GM12891 (cell line): Measurements from ENCODE around the gene OVCA2.

ENCODE experiments used
- DNase-seq: peaks from one replicate; pipeline ENCODE4 v3.0.0; 2011; ENCODE audit warnings: low spot score; ENCODE audit not compliant: insufficient read length
- FAIRE-seq: peaks from 2 replicates; lab custom pipeline; 2011; peaks lifted over from hg19 to GRCh38; lab: Jason Lieb, UNC
- PAX5 ChIP-seq: IDR thresholded peaks from 2 replicates; pipeline ENCODE4 v1.6.1; 2011; ENCODE audit warnings: low read length, moderate library complexity, mild to moderate bottlenecking; ENCODE audit not compliant: insufficient read depth, severe bottlenecking
- POLR2A ChIP-seq: IDR thresholded peaks from 2 replicates; pipeline ENCODE4 v1.6.1; 2011; ENCODE audit warnings: low read depth, low read length, control low read depth
- POLR2AphosphoS5 ChIP-seq: IDR thresholded peaks from 2 replicates; pipeline ENCODE4 v1.6.1; 2011; ENCODE audit warnings: low read depth, low read length, control low read depth
- POU2F2 ChIP-seq: IDR thresholded peaks from 2 replicates; pipeline ENCODE4 v1.6.1; 2011; ENCODE audit warnings: low read depth, mild to moderate bottlenecking, control low read depth, low read length, moderate library complexity
- SPI1 ChIP-seq: IDR thresholded peaks from 2 replicates; pipeline ENCODE4 v1.6.1; 2011; ENCODE audit warnings: low read depth, low read length, control low read depth
- TAF1 ChIP-seq: IDR thresholded peaks from 2 replicates; pipeline ENCODE4 v1.6.1; 2011; ENCODE audit warnings: low read depth, low read length, control low read depth

OVCA2 gene

GRCh38 chr17:2084036-2084765, 42.4 kb downstream of the OVCA2 start:
- no peak for TF ChIP-seq POLR2A
- DNase-seq, result no peak
- FAIRE-seq, result peak; percentile 23

- DNase-seq (no peak), FAIRE-seq (peak; percentile 58)
- TF ChIP-seq POLR2AphosphoS5 (0 out of 2 replicates have a peak, but pooled peaks have one; percentile 26), POU2F2 (no peak), PAX5 (no peak)
Measured at GRCh38 chr17:2084766-2085647, 43.2 kb downstream of the OVCA2 start.

- FAIRE-seq, result peak; percentile 20
- TF ChIP-seq PAX5 (no peak), SPI1 (no peak), POLR2A (no peak), POU2F2 (no peak), POLR2AphosphoS5 (no peak), TAF1 (no peak)
- no peak for DNase-seq
Measured at GRCh38 chr17:2085648-2085949, 43.8 kb downstream of the OVCA2 start.

GRCh38 chr17:2086306-2086705, 44.5 kb downstream of the OVCA2 start:
- no peak for DNase-seq
- no peak for TF ChIP-seq POLR2AphosphoS5
- TF ChIP-seq POU2F2, result no peak
- no peak for TF ChIP-seq SPI1
- TF ChIP-seq POLR2A, result no peak
- no peak; the same call in 1 of the 2 replicates for TF ChIP-seq TAF1
- no peak for TF ChIP-seq PAX5
- no peak for FAIRE-seq

- DNase-seq (no peak), FAIRE-seq (peak; percentile 99)
- TF ChIP-seq POU2F2, result peak; percentile 95
- TF ChIP-seq TAF1, result no peak
- TF ChIP-seq SPI1, result peak; percentile 73
- TF ChIP-seq POLR2AphosphoS5, result no peak
Measured at GRCh38 chr17:2087597-2088211, 45.9 kb downstream of the OVCA2 start.

GRCh38 chr17:2089021-2089422, 47.2 kb downstream of the OVCA2 start:
- DNase-seq (no peak), FAIRE-seq (peak; percentile 82)
- no peak for TF ChIP-seq SPI1
- no peak for TF ChIP-seq PAX5
- no peak; the same call in 1 of the 2 replicates for TF ChIP-seq POLR2A
- no peak for TF ChIP-seq POLR2AphosphoS5
- no peak for TF ChIP-seq POU2F2

- FAIRE-seq (peak; percentile 94), DNase-seq (no peak)
- TF ChIP-seq POU2F2 (peak; percentile 59; the same call in 1 of the 2 replicates), POLR2AphosphoS5 (peak; percentile 78), PAX5 (no peak), SPI1 (no peak), POLR2A (0 out of 2 replicates have a peak, but pooled peaks have one; percentile 48), TAF1 (no peak)
Measured at GRCh38 chr17:2090210-2090641, 48.4 kb downstream of the OVCA2 start.

GRCh38 chr17:2090804-2091534, 49.1 kb downstream of the OVCA2 start:
- DNase-seq (no peak), FAIRE-seq (peak; percentile 62)
- TF ChIP-seq POU2F2 (no peak; the same call in 1 of the 2 replicates), SPI1 (no peak), POLR2A (peak; percentile 72), PAX5 (no peak), TAF1 (no peak), POLR2AphosphoS5 (peak; percentile 76; the same call in 1 of the 2 replicates)

GRCh38 chr17:2092253-2092652, 50.4 kb downstream of the OVCA2 start:
- TF ChIP-seq POLR2AphosphoS5, result no peak
- no peak for TF ChIP-seq PAX5
- no peak for TF ChIP-seq POU2F2
- no peak for TF ChIP-seq TAF1
- TF ChIP-seq POLR2A, result no peak
- TF ChIP-seq SPI1, result no peak
- no peak for DNase-seq
- FAIRE-seq, result peak; percentile 5
